Hypothalamus (tissue), 51 donors: ENCODE results near the gene GPR37.
A peak's percentile ranks its signal among the peaks of the same experiment; 100 is the strongest.

ENCODE experiments used
- DNase-seq, 51 donors: peaks; one replicate each; lab custom pipeline; 2025; lab: John Stamatoyannopoulos, UW

The GPR37 gene

GRCh38 chr7:124765401-124766352 is at the start of gene GPR37:
Gene GPR37 (minus strand): TSS chr7:124765792. CDS start chr7:124764976, 816 bp downstream.
- peak in 49 of 51 donors; percentile 37 to 93 (median 80) for DNase-seq

- DNase-seq, result no peak
Measured at GRCh38 chr7:124813994-124814798, 48.6 kb upstream of the GPR37 start.

- no peak for DNase-seq
Measured at GRCh38 chr7:124812764-124813163, 47.2 kb upstream of the GPR37 start.

- DNase-seq, result no peak
Measured at GRCh38 chr7:124811341-124811740, 45.7 kb upstream of the GPR37 start.

- no peak for DNase-seq
Measured at GRCh38 chr7:124810605-124811004, 45.0 kb upstream of the GPR37 start.

GRCh38 chr7:124808206-124808605 is 42.6 kb upstream of the GPR37 start:
- DNase-seq, result no peak

GRCh38 chr7:124801330-124801895 is 35.8 kb upstream of the GPR37 start:
- no peak for DNase-seq

- no peak for DNase-seq
Measured at GRCh38 chr7:124800386-124800785, 34.8 kb upstream of the GPR37 start.

- no peak for DNase-seq
Measured at GRCh38 chr7:124799448-124799847, 33.9 kb upstream of the GPR37 start.

- DNase-seq, result no peak
Measured at GRCh38 chr7:124796771-124797170, 31.2 kb upstream of the GPR37 start.

GRCh38 chr7:124792696-124793095 is 27.1 kb upstream of the GPR37 start:
- DNase-seq, result no peak

GRCh38 chr7:124792002-124792401 is 26.4 kb upstream of the GPR37 start:
- no peak for DNase-seq

GRCh38 chr7:124791426-124791825 is 25.8 kb upstream of the GPR37 start:
- DNase-seq, result no peak

GRCh38 chr7:124790645-124791044 is 25.1 kb upstream of the GPR37 start:
- no peak for DNase-seq

GRCh38 chr7:124785994-124786393 is 20.4 kb upstream of the GPR37 start:
- no peak for DNase-seq

- DNase-seq, result peak in 34 of 51 donors; percentile 2 to 75 (median 42)
Measured at GRCh38 chr7:124784879-124785818, 19.6 kb upstream of the GPR37 start.

GRCh38 chr7:124783271-124783670 is 17.7 kb upstream of the GPR37 start:
- no peak for DNase-seq

- no peak for DNase-seq
Measured at GRCh38 chr7:124781907-124782734, 16.5 kb upstream of the GPR37 start.

- DNase-seq, result no peak
Measured at GRCh38 chr7:124781418-124781817, 15.8 kb upstream of the GPR37 start.
